Heart left ventricle (tissue), 13 donors: ENCODE data around the gene TSPAN15.

Experiments used
- POLR2A ChIP-seq, 2 donors: fragments of 450-650 bp; IDR thresholded peaks; one replicate each; pipeline ENCODE4 v1.6.1; 2017; ENCODE audit warnings: antibody characterized with exemption in 2 of 2, mild to moderate bottlenecking in 2 of 2, moderate library complexity in 2 of 2
- TF ChIP-seq, protein P1 (sequence below), 12 donors: fragments of 200-600 bp; sonication (generic) in 4 of 12; IDR thresholded peaks; one replicate each; pipeline versions ENCODE4 v1.5.0 to v1.8.0; 2018 to 2022; ENCODE audit warnings: antibody characterized with exemption in 12 of 12, mild to moderate bottlenecking in 5 of 12
- donor health status: ischemic (EF 13 %, LVEDD 7.1; RV severe dilation, severe dysfunction).
- donor health status: DM: no; HTN: yes; CAD: no.
- donor health status: DM: no; HTN: no; CAD: no.
- donor health status: ischemic (EF 25% LVEDD 6.9; RV normal size, moderate dysfunction).
- donor health status: ischemic (EF 25% LVEDD 5.7; RV mildly dilated, moderate dysfunction).
- donor health status: ischemic (EF 35%, LVEDD 5.7; RV mildly dilated, moderate dysfunction).
- donor health status: nonischemic (EF 11% LVEDD 7.7; RV severe dilation, severe dysfunction).
- donor health status: DM: yes; HTN: yes; CAD: no.
- donor health status: PGD.
- donor health status: ischemic (EF 29% LVEDD 5.4; RV normal size, mild dysfunction).
- donor health status: nonischemic (EF 23%, LVEDD 6.1; RV moderate dilation, normal function).

- TF ChIP-seq, protein P1, sequence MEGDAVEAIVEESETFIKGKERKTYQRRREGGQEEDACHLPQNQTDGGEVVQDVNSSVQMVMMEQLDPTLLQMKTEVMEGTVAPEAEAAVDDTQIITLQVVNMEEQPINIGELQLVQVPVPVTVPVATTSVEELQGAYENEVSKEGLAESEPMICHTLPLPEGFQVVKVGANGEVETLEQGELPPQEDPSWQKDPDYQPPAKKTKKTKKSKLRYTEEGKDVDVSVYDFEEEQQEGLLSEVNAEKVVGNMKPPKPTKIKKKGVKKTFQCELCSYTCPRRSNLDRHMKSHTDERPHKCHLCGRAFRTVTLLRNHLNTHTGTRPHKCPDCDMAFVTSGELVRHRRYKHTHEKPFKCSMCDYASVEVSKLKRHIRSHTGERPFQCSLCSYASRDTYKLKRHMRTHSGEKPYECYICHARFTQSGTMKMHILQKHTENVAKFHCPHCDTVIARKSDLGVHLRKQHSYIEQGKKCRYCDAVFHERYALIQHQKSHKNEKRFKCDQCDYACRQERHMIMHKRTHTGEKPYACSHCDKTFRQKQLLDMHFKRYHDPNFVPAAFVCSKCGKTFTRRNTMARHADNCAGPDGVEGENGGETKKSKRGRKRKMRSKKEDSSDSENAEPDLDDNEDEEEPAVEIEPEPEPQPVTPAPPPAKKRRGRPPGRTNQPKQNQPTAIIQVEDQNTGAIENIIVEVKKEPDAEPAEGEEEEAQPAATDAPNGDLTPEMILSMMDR (IDR thresholded peaks at IDR 0.05): no peak
- no peak for TF ChIP-seq POLR2A (IDR thresholded peaks at IDR 0.05)
Measured at GRCh38 chr10:69457771-69458237, 6.5 kb downstream of the TSPAN15 start.
